H9 (cell line): ENCODE results near the gene NEK11. TPM values are rescaled to one million over a fixed set of nuclear protein-coding genes. Genes with fewer than 3 reads are reported as not detected.

Experiments used
- DNase-seq: peaks from one replicate; pipeline ENCODE4 v3.0.0-alpha.2; 2017
- H2AFZ ChIP-seq: one replicate; pipeline ENCODE4 v1.6.1; 2013; ENCODE audit warnings: mild to moderate bottlenecking, low read length, control low read depth, moderate library complexity
- H2AK5ac ChIP-seq: 2 replicates; pipeline ENCODE4 v1.6.1; 2013; ENCODE audit warnings: low read length, control low read depth, mixed read lengths; ENCODE audit not compliant: insufficient read length
- H2BK120ac ChIP-seq: one replicate; pipeline ENCODE4 v1.6.1; 2013; ENCODE audit warnings: low read depth, mild to moderate bottlenecking, low read length, control low read depth, inconsistent platforms; ENCODE audit not compliant: poor library complexity, severe bottlenecking
- H2BK12ac ChIP-seq: 2 replicates; pipeline ENCODE4 v1.6.1; 2013; ENCODE audit warnings: low read length, control low read depth, mixed read lengths, low read depth; ENCODE audit not compliant: insufficient read length
- H2BK15ac ChIP-seq: 2 replicates; pipeline ENCODE4 v1.6.1; 2013; ENCODE audit warnings: low read depth, low read length, control low read depth
- H2BK20ac ChIP-seq: one replicate; pipeline ENCODE4 v1.6.1; 2013; ENCODE audit warnings: low read depth, mild to moderate bottlenecking, low read length, control low read depth, inconsistent platforms; ENCODE audit not compliant: poor library complexity, severe bottlenecking
- H2BK5ac ChIP-seq: 2 replicates; pipeline ENCODE4 v1.6.1; 2013; ENCODE audit warnings: low read length, control low read depth, mixed read lengths; ENCODE audit not compliant: insufficient read length
- H3K14ac ChIP-seq: 2 replicates; pipeline ENCODE4 v1.6.1; 2013; ENCODE audit warnings: low read length, control low read depth; ENCODE audit not compliant: insufficient read depth
- H3K18ac ChIP-seq: 2 replicates; pipeline ENCODE4 v1.6.1; 2013; ENCODE audit warnings: low read depth, mild to moderate bottlenecking, mixed read lengths, low read length, control low read depth; ENCODE audit not compliant: insufficient read length
- H3K23ac ChIP-seq: 2 replicates; pipeline ENCODE4 v1.6.1; 2013; ENCODE audit warnings: low read length, control low read depth, mixed read lengths, low read depth; ENCODE audit not compliant: insufficient read length
- H3K23me2 ChIP-seq: 2 replicates; pipeline ENCODE4 v1.6.1; 2013; ENCODE audit warnings: low read depth, mild to moderate bottlenecking, mixed read lengths, low read length, control low read depth; ENCODE audit not compliant: insufficient read length, poor library complexity, severe bottlenecking
- H3K27ac ChIP-seq: 2 replicates; pipeline ENCODE4 v1.5.1; 2013; ENCODE audit warnings: low read length, control low read depth, mixed read lengths, low read depth; ENCODE audit not compliant: insufficient read length
- H3K27me3 ChIP-seq: 2 replicates; pipeline ENCODE4 v1.6.1; 2013; ENCODE audit warnings: low read length, control low read depth, inconsistent platforms; ENCODE audit not compliant: insufficient read depth
- H3K4ac ChIP-seq: 2 replicates; pipeline ENCODE4 v1.6.1; 2013; ENCODE audit warnings: low read depth, mild to moderate bottlenecking, control low read depth, inconsistent platforms, low read length, moderate library complexity
- H3K4me1 ChIP-seq: 2 replicates; pipeline ENCODE4 v1.6.1; 2013; ENCODE audit warnings: low read length, control low read depth, inconsistent platforms; ENCODE audit not compliant: insufficient read depth
- H3K4me2 ChIP-seq: 2 replicates; pipeline ENCODE4 v1.6.1; 2013; ENCODE audit warnings: low read length, control low read depth, mixed read lengths; ENCODE audit not compliant: insufficient read length, insufficient read depth
- H3K56ac ChIP-seq: 2 replicates; pipeline ENCODE4 v1.6.1; 2013; ENCODE audit warnings: low read depth, mild to moderate bottlenecking, mixed read lengths, low read length, control low read depth; ENCODE audit not compliant: insufficient read length
- H3K79me1 ChIP-seq: 2 replicates; pipeline ENCODE4 v1.6.1; 2013; ENCODE audit warnings: low read depth, mild to moderate bottlenecking, moderate library complexity, low read length, control low read depth, inconsistent platforms; ENCODE audit not compliant: insufficient read depth, poor library complexity, severe bottlenecking
- H3K79me2 ChIP-seq: 2 replicates; pipeline ENCODE4 v1.6.1; 2013; ENCODE audit warnings: low read length, control low read depth, inconsistent platforms; ENCODE audit not compliant: insufficient read depth
- H3K9ac ChIP-seq: 2 replicates; pipeline ENCODE4 v1.6.1; 2013; ENCODE audit warnings: low read length, control low read depth, mixed read lengths; ENCODE audit not compliant: insufficient read length; ENCODE audit errors: extremely low read depth
- H3K9me3 ChIP-seq: one replicate; pipeline ENCODE4 v1.6.1; 2013; ENCODE audit warnings: low read depth, low read length, inconsistent platforms; ENCODE audit not compliant: control insufficient read depth
- H3T11ph ChIP-seq: one replicate; pipeline ENCODE4 v1.6.1; 2013; ENCODE audit warnings: mild to moderate bottlenecking, low read length, control low read depth, inconsistent platforms
- H4K20me1 ChIP-seq: one replicate; pipeline ENCODE4 v1.6.1; 2013; ENCODE audit not compliant: control insufficient read depth, insufficient read length, insufficient read depth
- H4K5ac ChIP-seq: 2 replicates; pipeline ENCODE4 v1.6.1; 2013; ENCODE audit warnings: low read depth, mild to moderate bottlenecking, mixed read lengths, low read length, control low read depth; ENCODE audit not compliant: insufficient read length
- H4K8ac ChIP-seq: replicated peaks from 2 replicates; pipeline ENCODE4 v1.6.1; 2013; ENCODE audit warnings: low read length, control low read depth, mixed read lengths, low read depth; ENCODE audit not compliant: insufficient read length
- H4K91ac ChIP-seq: 2 replicates; pipeline ENCODE4 v1.6.1; 2013; ENCODE audit warnings: low read depth, mild to moderate bottlenecking, moderate library complexity, mixed read lengths, low read length, control low read depth; ENCODE audit not compliant: insufficient read length
- H3K27ac Mint-ChIP-seq, 3 experiments: 2 replicates in 2 of 3; 3 replicates in 1 of 3; pipeline ENCODE4 v1.8.0; 2020 to 2021; ENCODE audit warnings: mixed read lengths in 3 of 3, mild to moderate bottlenecking in 1 of 3, moderate library complexity in 1 of 3
- H3K27me3 Mint-ChIP-seq: 2 replicates; pipeline ENCODE4 v1.8.0; 2021; ENCODE audit warnings: low read depth, mild to moderate bottlenecking, moderate library complexity, mixed read lengths
- H3K36me3 Mint-ChIP-seq, 3 experiments: 2 replicates in 2 of 3; 3 replicates in 1 of 3; pipeline ENCODE4 v1.8.0; 2020 to 2021; ENCODE audit warnings: low read depth in 3 of 3, mixed read lengths in 3 of 3; ENCODE audit not compliant: insufficient read depth in 1 of 3
- H3K4me1 Mint-ChIP-seq, 2 experiments: 2 replicates each; pipeline ENCODE4 v1.8.0; 2020; ENCODE audit warnings: mixed read lengths in 2 of 2
- H3K4me3 Mint-ChIP-seq, 2 experiments: 2 replicates in 1 of 2; 3 replicates in 1 of 2; pipeline ENCODE4 v1.8.0; 2020 to 2021; ENCODE audit warnings: mild to moderate bottlenecking in 2 of 2, mixed read lengths in 2 of 2, moderate library complexity in 1 of 2
- H3K9me3 Mint-ChIP-seq, 2 experiments: 2 replicates in 1 of 2; 3 replicates in 1 of 2; pipeline ENCODE4 v1.8.0; 2020; ENCODE audit warnings: mild to moderate bottlenecking in 2 of 2, mixed read lengths in 2 of 2, moderate library complexity in 1 of 2
- WGBS: extraction: QIAGEN DNeasy Blood & Tissue Kit; methylation state at CpG from one replicate; pipeline ENCODE4 v1.1.7; 2013; ENCODE audit warnings: missing lambda C conversion rate, low lambda C conversion rate, mixed read lengths; ENCODE audit not compliant: insufficient read length; ENCODE audit errors: extremely low coverage; 5-methylcytosine and 5-hydroxymethylcytosine counted together
- total RNA-seq: library from RNA; stranded (reverse); gene quantifications from 2 replicates; pipeline ENCODE4 v1.2.1, GENCODE V29; 2021
- TF ChIP-seq, protein P1 (sequence below): fragments of 200-600 bp; sonication (generic); conservative IDR thresholded peaks from 3 replicates; pipeline ENCODE4 v1.8.0; 2021; ENCODE audit warnings: antibody characterized with exemption, mild to moderate bottlenecking

Gene NEK11
- total RNA-seq, 1 experiment from 2014 or later: 2.5 TPM

DNA sequence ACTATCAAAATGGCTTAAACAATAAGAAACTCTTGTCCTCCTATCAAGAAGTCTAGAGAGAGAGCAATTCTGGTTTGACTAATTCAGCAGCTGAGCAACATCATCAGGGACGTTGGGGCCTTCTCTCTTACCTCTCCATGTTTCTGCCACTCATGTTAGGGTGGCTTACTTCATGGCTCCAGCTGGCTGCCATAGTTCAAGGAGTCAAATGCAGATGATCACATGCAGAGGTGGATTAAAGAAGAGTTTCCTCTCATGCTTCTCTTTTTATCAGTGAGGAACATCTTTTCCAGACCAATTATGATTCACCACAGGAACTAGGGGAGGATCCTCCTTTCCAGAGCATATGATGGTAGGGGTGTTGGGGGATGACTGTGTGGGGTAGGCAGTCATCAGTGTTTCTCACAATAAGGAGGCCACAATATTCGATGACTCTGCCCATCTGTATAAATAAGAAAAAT lies 45.5 kb downstream of the NEK11 start:
- Mint-ChIP-seq H3K27me3 (no peaks in the 10 kb centered on the region), H3K27ac (no peak overlapping the region), H3K4me1 (peaks cover 8 to 14% of the 10 kb centered on the region in 2 experiments), H3K9me3 (no peaks in the 10 kb centered on the region), H3K36me3 (no peaks in the 10 kb centered on the region), H3K4me3 (no peak overlapping the region)
- H3K79me1 ChIP-seq: no peaks in the 10 kb centered on the region
- H3K79me2 ChIP-seq: no peaks in the 10 kb centered on the region
- no CpG with 5 or more reads among the region's 2 CpGs for WGBS
- H3K4me1 ChIP-seq: peaks cover 2% of the 10 kb centered on the region; the same call in 1 of the 2 replicates
- no peak overlapping the region for H3T11ph ChIP-seq
- no peak overlapping the region for H2BK15ac ChIP-seq
- H2BK120ac ChIP-seq: no peak overlapping the region
- no peaks in the 10 kb centered on the region for H4K20me1 ChIP-seq
- H3K23ac ChIP-seq: no peak overlapping the region
- no peak overlapping the region for H2BK20ac ChIP-seq
- H3K23me2 ChIP-seq: no peaks in the 10 kb centered on the region
- H3K4ac ChIP-seq: no peak overlapping the region
- DNase-seq: no peak
- no peak overlapping the region for H3K4me2 ChIP-seq
- no peak overlapping the region for H3K27ac ChIP-seq
- no peak overlapping the region for H3K14ac ChIP-seq
- no peak overlapping the region for H4K8ac ChIP-seq
- no peak overlapping the region for H3K18ac ChIP-seq
- H4K91ac ChIP-seq: no peak overlapping the region
- no peak overlapping the region for H2AK5ac ChIP-seq
- H4K5ac ChIP-seq: no peak overlapping the region
- TF ChIP-seq, protein P1, sequence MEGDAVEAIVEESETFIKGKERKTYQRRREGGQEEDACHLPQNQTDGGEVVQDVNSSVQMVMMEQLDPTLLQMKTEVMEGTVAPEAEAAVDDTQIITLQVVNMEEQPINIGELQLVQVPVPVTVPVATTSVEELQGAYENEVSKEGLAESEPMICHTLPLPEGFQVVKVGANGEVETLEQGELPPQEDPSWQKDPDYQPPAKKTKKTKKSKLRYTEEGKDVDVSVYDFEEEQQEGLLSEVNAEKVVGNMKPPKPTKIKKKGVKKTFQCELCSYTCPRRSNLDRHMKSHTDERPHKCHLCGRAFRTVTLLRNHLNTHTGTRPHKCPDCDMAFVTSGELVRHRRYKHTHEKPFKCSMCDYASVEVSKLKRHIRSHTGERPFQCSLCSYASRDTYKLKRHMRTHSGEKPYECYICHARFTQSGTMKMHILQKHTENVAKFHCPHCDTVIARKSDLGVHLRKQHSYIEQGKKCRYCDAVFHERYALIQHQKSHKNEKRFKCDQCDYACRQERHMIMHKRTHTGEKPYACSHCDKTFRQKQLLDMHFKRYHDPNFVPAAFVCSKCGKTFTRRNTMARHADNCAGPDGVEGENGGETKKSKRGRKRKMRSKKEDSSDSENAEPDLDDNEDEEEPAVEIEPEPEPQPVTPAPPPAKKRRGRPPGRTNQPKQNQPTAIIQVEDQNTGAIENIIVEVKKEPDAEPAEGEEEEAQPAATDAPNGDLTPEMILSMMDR: no peak
- no peak overlapping the region for H2AFZ ChIP-seq
- H3K9ac ChIP-seq: no peak overlapping the region
- no peak overlapping the region for H2BK5ac ChIP-seq
- no peak overlapping the region for H3K56ac ChIP-seq
- H2BK12ac ChIP-seq: no peak overlapping the region
- H3K27me3 ChIP-seq: no peaks in the 10 kb centered on the region
- no peaks in the 10 kb centered on the region for H3K9me3 ChIP-seq
